T-helper 1 cell (primary cell): ENCODE measurements around the gene LGALS1.
A peak's percentile ranks its signal among the peaks of the same experiment; 100 is the strongest.

Source experiments
- DNase-seq, 5 donors: peaks; one replicate each; pipeline ENCODE4 v3.0.0-alpha.2; 2012 to 2020
- total RNA-seq, 4 donors: gene quantifications; one replicate each; lab custom pipeline; 2026; lab: John Stamatoyannopoulos, UW

The LGALS1 gene
- 24.7 to 34.8 (median 32.4) reads per million in 4 donors for total RNA-seq

DNA sequence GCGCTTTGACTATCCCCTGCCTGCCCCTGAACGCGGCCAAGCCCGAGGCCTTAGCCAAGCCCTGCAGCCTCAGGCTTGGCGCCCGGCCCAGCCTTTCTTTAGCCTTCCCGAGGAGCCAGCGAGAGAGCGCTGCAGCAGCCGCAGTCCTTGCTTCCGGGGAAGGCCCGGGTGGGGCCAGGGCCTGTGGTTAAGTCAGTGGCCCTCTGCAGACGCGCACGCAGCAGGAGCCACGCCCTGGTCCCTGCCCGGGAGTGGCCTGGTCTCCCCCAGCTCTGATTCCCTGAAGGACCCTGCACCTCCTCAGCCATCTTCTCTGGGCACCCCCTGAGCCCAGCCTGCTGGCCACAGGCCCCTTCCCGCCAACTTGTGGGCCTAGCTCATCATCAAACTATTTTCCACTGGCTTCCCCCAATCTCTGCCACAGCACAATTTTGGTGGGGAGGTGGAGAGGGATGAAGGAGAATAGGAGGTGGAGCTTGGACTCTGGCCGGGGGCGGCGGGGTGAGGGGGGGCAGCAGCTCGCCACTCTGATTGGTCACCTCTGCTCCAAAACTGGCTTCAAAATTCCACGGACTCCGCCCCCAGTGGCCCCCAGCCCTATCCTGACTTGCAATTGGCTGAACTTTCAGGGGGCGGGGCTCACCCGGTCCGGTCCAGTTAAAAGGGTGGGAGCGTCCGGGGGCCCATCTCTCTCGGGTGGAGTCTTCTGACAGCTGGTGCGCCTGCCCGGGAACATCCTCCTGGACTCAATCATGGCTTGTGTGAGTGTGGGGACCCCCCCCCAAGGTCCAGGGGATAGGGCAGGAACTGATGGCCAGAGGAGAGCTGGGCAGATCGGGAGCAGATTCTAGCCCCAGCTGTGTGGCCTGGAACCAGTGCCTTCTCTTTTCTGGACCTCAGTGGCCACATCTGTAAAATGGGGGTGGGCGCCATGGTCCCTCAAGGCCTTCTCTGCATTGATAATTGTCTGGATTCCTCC lies at the start of gene LGALS1:
Gene LGALS1 (plus strand): TSS at position 686 of the 979 bp plus-strand sequence. CDS start 67 bp downstream, at position 753.
- peak; percentile 40 to 88 (median 53) for DNase-seq

- no peak for DNase-seq
These were observed 49.7 kb upstream of the LGALS1 start for GRCh38 chr22:37625737-37626136.

DNA sequence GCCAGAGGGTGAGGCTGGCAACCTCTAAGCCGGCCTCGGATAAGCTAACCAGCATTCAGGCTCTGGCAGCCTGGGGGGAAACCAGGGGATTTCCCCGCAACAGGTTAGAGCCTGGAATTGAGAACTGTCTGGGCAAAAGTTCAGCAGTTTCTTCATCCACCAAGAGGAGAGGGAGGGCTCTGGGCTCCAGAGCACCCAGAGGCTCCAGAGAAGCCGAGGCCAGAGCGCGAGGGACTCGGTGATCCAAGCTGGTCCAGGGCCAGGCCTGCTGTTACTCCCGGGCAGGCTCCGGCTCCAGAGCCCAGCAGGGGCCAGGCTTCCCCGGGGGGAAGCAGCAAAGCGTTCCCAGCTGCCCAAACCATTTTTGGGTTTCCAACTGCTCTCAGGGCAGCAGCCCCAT lies 49.3 kb upstream of the LGALS1 start:
- DNase-seq = no peak

- DNase-seq = no peak
These were observed 48.8 kb upstream of the LGALS1 start for GRCh38 chr22:37626556-37627075.

DNA sequence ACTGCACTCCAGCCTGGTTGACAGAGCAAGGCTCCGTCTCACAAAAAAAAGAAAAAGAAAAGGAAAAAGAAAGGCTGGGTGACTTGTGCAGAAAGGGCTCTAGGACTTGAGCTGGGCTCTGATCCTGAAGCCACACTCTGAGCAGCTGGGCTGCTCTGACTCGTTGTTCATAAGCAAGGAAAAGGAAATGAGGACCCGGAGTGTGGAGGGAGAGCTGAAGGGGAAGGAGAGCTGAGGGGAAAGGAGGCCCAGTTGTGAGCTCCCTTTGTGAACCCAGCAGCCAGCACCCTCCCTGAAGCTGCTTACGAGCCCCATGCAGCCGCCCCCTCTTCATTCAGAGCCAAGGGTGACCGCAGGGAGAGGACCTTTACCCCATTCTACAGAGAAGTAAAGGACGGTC lies 48.3 kb upstream of the LGALS1 start:
- no peak for DNase-seq

DNA sequence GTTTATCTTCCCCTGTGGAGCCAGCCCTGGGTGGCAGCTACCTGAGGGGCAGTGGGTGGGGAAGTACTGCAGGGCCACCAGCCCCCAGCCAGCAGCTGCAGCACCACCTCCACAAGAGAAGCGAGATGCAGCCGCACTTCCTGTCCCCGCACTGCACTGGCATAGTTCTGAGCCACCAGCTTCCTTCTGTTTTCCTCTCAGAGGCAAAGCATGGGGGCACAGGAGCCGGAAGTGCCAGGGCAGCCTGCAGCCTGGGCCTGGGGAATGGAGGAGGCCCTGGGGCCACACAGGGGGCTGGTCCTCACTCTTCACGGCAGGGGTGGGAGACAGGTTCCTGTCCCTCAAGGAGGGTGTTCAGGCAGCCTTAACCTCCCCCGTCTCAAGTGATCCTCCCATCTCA lies 47.9 kb upstream of the LGALS1 start:
- peak in 3 of 5 donors; percentile 43 to 71 (median 50) for DNase-seq

DNA sequence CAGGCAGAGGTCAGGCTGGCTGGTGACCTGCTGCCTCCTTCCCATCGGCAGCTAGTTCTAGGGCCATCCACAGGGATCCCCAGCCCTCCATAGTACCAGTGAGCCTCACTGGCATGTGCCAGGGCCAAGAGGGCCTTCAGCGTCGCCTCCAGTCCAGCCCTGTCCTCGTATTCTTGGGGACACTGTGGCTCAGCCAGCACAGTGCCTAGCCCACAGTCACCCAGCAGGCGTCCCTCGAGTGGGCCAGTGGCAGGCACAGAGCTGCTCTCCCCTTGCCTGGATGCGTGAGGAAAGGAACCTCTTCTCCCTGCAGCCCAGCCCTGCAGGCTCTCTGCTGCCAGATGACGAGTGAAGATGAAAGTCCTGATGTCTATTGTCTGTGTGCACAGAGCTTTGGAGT lies 46.6 kb upstream of the LGALS1 start:
- no peak for DNase-seq

GRCh38 chr22:37629928-37630327 lies 45.5 kb upstream of the LGALS1 start:
- DNase-seq = no peak

DNA sequence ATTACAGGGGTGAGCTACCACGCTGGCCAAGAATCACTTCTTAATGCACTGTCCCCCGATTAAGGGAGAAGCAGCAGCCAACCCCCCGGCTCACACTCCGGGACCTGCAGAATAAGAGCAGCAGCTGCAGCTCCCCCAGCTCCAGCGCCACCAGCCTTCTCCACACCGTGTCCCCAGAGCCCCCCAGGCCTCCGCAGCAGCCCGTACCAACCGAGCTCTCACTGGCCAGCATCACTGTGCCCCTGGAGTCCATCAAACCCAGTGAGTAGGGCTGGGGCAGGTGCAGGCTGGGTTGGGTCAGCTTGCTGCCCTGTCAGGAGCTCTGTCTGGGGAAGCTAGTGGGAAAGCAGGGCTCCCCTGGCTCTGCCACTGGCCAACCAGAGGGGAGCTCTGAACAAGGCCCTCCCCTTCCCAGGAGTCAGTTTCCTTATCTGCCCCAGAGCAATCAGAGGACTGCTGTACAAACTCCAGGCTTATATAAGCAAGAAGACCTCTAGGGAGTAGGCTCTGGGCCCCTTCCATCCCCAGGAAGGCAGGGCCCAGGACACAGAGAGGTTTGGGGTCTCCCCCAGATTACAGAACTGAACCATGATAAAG lies 44.5 kb upstream of the LGALS1 start:
- DNase-seq = no peak

- no peak for DNase-seq
These were observed 43.8 kb upstream of the LGALS1 start for GRCh38 chr22:37631448-37632173.

DNA sequence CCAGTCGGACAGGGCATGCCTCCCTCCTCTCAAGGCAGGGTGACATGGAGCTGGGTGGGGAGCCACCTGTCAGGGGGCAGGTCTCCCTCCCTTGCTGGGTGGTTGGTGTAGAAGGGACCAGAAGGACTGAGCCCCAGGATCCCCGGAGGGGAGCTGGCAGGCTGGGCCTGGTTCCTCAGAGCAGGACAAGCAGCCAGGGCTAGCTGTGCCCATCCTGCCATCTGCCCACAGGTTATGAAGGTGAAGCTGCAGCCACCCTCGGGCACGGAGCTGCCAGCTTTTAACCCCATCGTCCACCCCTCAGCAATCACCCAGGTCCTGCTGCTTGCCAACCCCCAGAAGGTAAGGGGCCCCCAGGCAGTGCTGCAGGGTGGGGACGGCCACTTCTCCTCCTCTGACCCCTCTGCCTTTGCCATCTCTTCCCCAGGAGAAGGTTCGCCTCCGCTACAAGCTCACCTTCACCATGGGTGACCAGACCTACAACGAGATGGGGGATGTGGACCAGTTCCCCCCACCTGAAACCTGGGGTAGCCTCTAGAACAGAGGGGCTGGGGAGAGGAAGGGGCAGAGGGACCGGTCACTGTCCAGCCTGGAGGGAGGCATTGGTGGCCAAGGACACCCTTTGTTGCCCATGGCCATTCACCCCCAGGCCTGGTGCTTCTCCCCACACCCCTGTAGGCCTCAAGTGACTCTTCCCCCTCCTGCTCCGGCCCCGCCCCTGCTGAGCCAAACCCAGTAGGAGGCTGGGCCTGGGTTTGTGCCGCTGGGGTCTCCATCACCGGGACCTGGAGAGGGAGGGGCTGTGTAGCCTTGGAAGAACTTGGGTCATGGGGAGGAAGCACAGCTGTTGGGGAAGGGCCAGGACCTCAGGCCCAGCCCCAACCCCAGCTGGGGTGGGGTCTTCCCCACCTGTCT lies 43.0 kb upstream of the LGALS1 start:
- no peak for DNase-seq

DNA sequence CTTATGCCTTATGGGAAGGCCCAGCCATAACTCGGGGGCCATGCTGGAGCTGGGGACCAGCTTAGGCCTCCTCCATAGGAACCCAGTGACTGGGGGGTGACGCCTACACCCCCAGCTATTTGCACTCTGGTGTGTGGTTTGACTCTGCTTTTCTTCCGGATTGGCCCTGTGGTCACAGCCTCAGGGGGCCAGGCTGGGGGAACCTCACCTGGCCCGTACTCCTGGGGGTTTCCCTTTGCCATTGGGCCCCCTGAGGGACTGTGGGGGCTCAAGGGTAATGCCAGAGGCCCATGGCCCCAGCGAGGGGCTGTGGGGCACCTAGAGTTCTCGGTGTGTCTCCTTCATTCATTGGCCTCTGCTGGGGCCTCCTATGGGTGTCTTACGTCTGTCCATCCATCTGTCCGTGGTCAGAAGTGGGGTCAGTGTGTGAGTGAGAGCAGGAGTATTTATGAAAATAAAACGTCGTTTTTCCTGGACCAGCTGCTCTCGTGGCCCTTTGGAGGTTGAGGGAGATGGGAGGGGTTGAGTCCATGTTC lies 42.3 kb upstream of the LGALS1 start:
- DNase-seq = peak in 1 of 5 donors; percentile 61

DNA sequence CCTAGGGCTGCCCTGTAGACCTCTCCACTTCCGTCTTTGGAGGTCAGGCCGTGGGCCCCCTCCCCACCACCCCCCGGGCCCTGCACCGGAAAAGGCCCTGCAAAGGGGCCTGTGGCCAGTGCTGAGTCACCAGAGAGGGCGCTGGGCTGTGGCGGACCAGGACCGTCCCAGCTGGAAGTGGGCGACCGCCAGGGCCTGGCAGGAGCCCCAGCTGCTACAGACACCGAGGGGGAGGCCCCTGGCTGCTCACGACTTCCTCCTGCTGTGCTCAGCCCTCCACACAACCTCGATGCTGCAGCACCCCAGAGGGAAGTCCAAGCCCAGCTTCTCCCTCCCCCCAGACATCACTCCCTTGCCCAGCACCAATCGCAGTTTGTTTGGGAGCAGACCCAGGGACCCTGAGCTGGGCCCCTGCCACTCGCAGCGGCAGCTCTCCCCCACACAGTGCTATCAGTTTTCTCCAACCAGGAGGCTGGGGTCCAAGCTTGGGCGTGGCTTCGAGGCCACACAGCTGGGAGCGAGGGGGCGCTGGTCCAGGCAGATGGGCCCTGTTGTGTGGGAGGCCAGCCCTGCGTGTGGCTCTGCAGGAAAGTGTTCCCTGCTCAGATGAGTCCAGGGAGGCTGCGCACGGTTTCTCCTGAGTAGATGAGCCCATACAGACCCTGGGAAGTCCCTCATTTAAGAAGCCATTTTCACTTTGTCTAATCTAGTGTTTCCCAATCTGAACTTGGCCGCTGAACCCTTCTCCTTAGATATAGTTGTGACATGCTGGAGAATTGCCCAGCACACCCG lies 41.6 kb upstream of the LGALS1 start:
- DNase-seq = peak in 2 of 5 donors; percentile 43 to 74

DNA sequence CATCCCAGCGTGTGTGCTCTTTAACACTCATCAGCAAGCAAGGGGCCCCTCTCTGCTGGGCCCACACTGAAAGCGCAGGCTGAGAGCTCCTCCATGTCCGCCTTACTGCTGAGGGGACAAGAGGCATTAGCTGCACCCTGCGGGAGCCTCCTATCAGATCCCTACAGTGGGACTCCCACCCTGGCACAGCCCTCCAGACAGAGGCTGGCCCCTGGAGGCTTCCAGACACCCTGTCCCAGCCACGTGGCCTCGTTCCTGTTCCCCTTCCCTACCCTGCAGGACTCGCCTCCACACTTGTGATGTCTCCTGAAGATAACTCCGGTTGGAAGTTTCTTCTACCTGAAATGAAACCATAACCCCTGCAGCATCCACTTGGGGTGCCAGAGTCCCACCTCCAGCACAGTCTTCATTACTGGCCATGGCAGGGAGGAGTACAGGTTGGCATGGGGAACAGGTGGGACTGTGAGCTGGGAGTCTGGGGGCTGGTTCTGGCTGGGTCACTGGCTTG lies 41.0 kb upstream of the LGALS1 start:
- no peak for DNase-seq

GRCh38 chr22:37635157-37635556 lies 40.3 kb upstream of the LGALS1 start:
- no peak for DNase-seq

DNA sequence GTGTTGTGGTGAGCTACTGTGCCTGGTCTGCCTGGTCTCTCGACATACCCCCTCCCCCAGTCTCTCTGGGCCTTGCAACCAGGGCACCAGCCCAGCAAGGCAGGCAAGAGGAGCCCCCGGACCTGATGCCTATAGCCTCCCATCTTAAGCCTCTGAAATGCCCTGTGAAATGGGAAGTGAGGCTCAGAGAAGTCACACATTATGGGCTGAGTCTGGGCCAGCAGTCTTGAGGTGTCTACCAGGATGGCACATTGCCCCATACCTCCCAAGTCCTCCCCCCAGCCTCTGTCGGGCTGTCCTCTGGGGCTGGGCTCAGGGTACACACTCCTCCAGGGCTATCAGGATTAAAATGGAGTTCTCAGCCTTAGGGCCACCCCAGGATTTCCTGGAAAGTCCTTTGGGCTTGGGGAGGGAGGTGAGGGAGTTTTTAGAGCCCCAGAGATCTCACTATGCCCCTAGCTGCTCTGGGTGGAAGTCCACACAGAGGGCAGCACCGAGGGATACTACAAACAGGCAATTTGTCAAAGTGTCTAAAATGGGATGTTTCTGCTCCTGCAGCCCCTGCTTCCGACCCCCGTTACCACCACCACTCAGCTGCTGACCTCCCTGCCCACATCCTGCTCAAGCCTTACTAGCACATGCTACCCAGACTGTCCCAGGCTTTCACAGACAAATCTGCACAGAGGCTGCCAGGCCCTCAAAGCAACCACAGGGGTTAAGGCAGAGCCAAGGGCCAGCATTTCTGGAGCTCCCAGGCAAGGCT lies 39.1 kb upstream of the LGALS1 start:
- DNase-seq = peak in 1 of 5 donors; percentile 77

DNA sequence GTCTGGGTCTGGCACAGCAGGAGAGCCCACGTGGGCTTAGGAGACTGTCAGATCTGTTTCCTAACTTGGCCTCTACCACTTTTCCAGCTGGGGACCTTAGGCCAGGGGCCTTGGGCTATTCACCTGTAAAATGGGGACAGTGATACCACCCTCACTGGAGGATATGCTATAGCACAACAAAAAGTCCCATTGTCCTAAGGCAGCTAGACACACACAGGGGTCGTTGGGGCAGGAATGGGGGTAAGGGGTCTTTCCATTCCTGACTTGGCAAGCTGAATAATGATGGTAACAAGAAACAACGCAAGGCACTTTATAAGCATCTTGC lies 38.5 kb upstream of the LGALS1 start:
- no peak for DNase-seq

- peak in 1 of 5 donors; percentile 72 for DNase-seq
These were observed 36.9 kb upstream of the LGALS1 start for GRCh38 chr22:37638391-37639069.
